HEK293 (cell line): ENCODE data around the gene NUP85.

Source experiments
- CTCF ChIP-seq: fragments of 450-650 bp; formaldehyde crosslinking; IDR thresholded peaks from 2 replicates; pipeline ENCODE4 v1.5.1; 2016; ENCODE audit warnings: missing biosample characterization, missing genetic modification characterization
- PRDM10 ChIP-seq: fragments of 450-650 bp; formaldehyde crosslinking; IDR thresholded peaks from 2 replicates; pipeline ENCODE4 v1.5.1; 2016; ENCODE audit warnings: missing biosample characterization, missing genetic modification characterization
- ZNF121 ChIP-seq: fragments of 450-650 bp; formaldehyde crosslinking; IDR thresholded peaks from 2 replicates; pipeline ENCODE4 v1.5.1; 2016; ENCODE audit warnings: missing biosample characterization, missing genetic modification characterization
- ZNF16 ChIP-seq: fragments of 450-650 bp; formaldehyde crosslinking; IDR thresholded peaks from 2 replicates; pipeline ENCODE4 v1.5.1; 2016; ENCODE audit warnings: low read depth, missing biosample characterization, missing genetic modification characterization
- ZNF174 ChIP-seq: fragments of 450-650 bp; formaldehyde crosslinking; IDR thresholded peaks from 2 replicates; pipeline ENCODE4 v1.5.0; 2017; ENCODE audit warnings: missing biosample characterization, mild to moderate bottlenecking, missing genetic modification characterization
- ZNF292 ChIP-seq: fragments of 450-650 bp; formaldehyde crosslinking; IDR thresholded peaks from 2 replicates; pipeline ENCODE4 v1.5.1; 2016; ENCODE audit warnings: low read depth, missing biosample characterization, missing genetic modification characterization, borderline replicate concordance
- ZNF629 ChIP-seq: fragments of 450-650 bp; formaldehyde crosslinking; IDR thresholded peaks from 2 replicates; pipeline ENCODE4 v1.5.1; 2017; ENCODE audit warnings: missing biosample characterization, missing genetic modification characterization

- TF ChIP-seq PRDM10 (tag by site-specific recombination) (no peak), ZNF121 (tag by site-specific recombination) (no peak), ZNF629 (tag by site-specific recombination) (no peak), ZNF292 (tag by site-specific recombination) (no peak), CTCF (tag by site-specific recombination) (no peak), ZNF16 (tag by site-specific recombination) (no peak), ZNF174 (tag by site-specific recombination) (no peak)
Observed at GRCh38 chr17:75245011-75245410, 39.5 kb downstream of the NUP85 start.
